NB4 (cell line): Measurements from ENCODE around the gene SLC9A1.
"Not testable (repeated sequence)": the region's sequence is repeated elsewhere in the genome, so short reads cannot be mapped to it uniquely, and the experiment has no call there.

Experiments
- DNase-seq: peaks from one replicate; pipeline ENCODE4 v3.0.0; 2010; ENCODE audit warnings: low read depth
- H3K4me3 ChIP-seq: one replicate; pipeline ENCODE4 v1.5.1; 2011; ENCODE audit warnings: mild to moderate bottlenecking, low read depth, low read length, moderate library complexity
- CTCF ChIP-seq: IDR thresholded peaks from one replicate; pipeline ENCODE4 v1.5.1; 2012; ENCODE audit warnings: low read depth, low read length
- MAX ChIP-seq: IDR thresholded peaks from 2 replicates; pipeline ENCODE4 v1.6.1; 2011; ENCODE audit warnings: low read depth, low read length
- MYC ChIP-seq: IDR thresholded peaks from 2 replicates; pipeline ENCODE4 v1.6.1; 2011; ENCODE audit warnings: low read depth, low read length
- POLR2A ChIP-seq: IDR thresholded peaks from 2 replicates; pipeline ENCODE4 v1.6.1; 2011; ENCODE audit warnings: mild to moderate bottlenecking; ENCODE audit not compliant: insufficient read length; ENCODE audit errors: extremely low read depth

SLC9A1 gene

GRCh38 chr1:27129225-27129624 is 25.7 kb downstream of the SLC9A1 start:
- no peak overlapping the region for H3K4me3 ChIP-seq
- DNase-seq = no peak
- TF ChIP-seq MYC (no peak), POLR2A (no peak), CTCF (no peak), MAX (no peak)

GRCh38 chr1:27127419-27127818 is 27.5 kb downstream of the SLC9A1 start:
- DNase-seq = no peak
- TF ChIP-seq CTCF (no peak), MYC (no peak), MAX (no peak), POLR2A (no peak)
- H3K4me3 ChIP-seq = no peak overlapping the region

- no peak overlapping the region for H3K4me3 ChIP-seq
- no peak for TF ChIP-seq MAX
- DNase-seq = no peak
These were observed 28.5 kb downstream of the SLC9A1 start for GRCh38 chr1:27126391-27126790.

- not testable (repeated sequence) for H3K4me3 ChIP-seq, DNase-seq
These were observed 29.8 kb downstream of the SLC9A1 start for GRCh38 chr1:27125125-27125524.

- TF ChIP-seq MYC = no peak
- no peak overlapping the region for H3K4me3 ChIP-seq
- no peak for DNase-seq
These were observed 30.5 kb downstream of the SLC9A1 start for GRCh38 chr1:27124405-27124804.

- H3K4me3 ChIP-seq = no peak overlapping the region
- DNase-seq = peak; percentile 81
- TF ChIP-seq MAX (no peak), MYC (no peak), POLR2A (no peak), CTCF (no peak)
These were observed 32.3 kb downstream of the SLC9A1 start for GRCh38 chr1:27122652-27123051.

GRCh38 chr1:27120854-27121253 is 34.1 kb downstream of the SLC9A1 start:
- TF ChIP-seq POLR2A (no peak), MAX (no peak), CTCF (no peak), MYC (no peak)
- no peak overlapping the region for H3K4me3 ChIP-seq
- no peak for DNase-seq

- DNase-seq = no peak
- H3K4me3 ChIP-seq = no peak overlapping the region
These were observed 36.6 kb downstream of the SLC9A1 start for GRCh38 chr1:27118440-27118689.

More at GRCh38 chr1:27118440-27118689, 36.6 kb downstream of the SLC9A1 start:
- TF ChIP-seq MAX = no peak
